ENCODE results near the gene STARD8.

Gene STARD8

DNA sequence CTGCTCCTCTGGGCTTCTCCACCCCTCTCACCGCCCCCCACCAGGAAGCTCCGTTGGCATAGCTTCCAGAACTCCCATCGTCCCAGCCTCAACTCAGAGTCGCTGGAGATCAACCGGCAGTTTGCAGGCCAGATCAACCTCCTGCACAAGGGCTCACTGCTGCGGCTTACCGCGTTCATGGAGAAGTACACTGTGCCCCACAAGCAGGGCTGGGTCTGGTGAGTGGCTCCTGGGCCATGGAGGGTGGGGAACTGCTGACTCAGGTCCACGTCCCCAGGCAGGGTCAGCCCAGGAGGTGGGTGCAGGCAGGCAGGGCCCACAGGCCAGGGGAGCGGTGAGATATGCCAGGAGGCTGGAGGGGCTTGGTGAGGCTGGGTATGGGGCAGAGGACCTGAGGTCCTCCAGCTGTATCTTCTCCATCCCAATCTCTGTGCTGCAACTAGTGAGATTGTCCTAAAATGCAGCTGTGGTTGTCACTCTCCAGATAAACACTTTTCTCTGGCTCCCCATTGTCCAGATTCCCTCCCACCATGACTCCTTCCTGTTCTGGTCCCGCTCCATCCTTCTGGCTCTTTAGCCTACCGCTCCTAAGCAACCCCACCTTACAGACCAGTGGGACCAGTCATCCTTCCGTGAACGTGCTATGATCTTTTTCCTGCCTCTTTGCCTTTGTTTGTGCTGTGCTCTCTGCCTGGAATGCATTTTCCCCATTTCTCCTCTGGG is 71.9 kb downstream of the STARD8 start:
- in situ Hi-C loops (cut with MboI; ENCODE audit: low pct_unique_long_range_greater_than_20kb, low sequenced_read_pairs, unreplicated experiment) = loop anchor here (25.0 kb wide), 1 partner anchor 207 kb away; no protein-coding TSS in a partner anchor
- no peak for DNase-seq (ENCODE audit: low spot score)
- TF ChIP-seq, protein P1, sequence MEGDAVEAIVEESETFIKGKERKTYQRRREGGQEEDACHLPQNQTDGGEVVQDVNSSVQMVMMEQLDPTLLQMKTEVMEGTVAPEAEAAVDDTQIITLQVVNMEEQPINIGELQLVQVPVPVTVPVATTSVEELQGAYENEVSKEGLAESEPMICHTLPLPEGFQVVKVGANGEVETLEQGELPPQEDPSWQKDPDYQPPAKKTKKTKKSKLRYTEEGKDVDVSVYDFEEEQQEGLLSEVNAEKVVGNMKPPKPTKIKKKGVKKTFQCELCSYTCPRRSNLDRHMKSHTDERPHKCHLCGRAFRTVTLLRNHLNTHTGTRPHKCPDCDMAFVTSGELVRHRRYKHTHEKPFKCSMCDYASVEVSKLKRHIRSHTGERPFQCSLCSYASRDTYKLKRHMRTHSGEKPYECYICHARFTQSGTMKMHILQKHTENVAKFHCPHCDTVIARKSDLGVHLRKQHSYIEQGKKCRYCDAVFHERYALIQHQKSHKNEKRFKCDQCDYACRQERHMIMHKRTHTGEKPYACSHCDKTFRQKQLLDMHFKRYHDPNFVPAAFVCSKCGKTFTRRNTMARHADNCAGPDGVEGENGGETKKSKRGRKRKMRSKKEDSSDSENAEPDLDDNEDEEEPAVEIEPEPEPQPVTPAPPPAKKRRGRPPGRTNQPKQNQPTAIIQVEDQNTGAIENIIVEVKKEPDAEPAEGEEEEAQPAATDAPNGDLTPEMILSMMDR (IDR thresholded peaks at IDR 0.05; ENCODE audit: extremely low read depth, insufficient read depth, missing control alignments) = no peak

DNA sequence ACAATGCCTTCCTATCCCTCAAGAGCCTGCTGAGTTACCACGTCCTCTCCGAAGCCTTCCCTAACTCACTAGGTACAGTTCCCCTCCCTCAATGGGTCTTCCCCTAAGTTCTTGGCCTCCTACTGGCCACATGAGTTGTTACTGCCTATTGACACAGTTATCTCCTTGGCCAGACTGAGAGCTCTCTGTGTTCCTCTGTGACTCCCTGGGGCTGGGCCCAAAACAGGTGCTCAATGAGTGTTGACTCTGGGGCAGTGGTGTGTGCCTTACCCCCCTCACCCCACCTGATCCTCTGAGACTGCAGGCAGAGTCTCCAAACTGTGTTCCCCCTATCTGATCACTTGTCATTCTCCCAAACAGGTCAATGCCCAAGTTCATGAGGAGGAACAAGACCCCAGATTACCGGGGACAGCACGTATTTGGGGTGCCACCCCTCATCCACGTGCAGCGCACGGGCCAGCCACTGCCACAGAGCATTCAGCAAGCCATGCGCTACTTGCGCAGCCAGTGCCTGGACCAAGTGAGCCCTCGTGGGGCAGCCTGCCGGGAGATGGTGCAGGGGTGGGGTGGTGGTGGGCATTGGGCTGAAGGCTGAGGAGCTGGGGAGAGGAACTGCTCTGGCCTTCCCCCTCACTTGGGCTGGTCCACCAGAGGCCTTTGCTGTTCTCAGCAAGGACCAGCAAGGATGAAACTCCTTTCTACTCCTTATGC is 72.6 kb downstream of the STARD8 start:
- TF ChIP-seq, protein P1 (IDR thresholded peaks at IDR 0.05; ENCODE audit: extremely low read depth, insufficient read depth, missing control alignments) = peak; percentile 16
- in situ Hi-C loops (cut with MboI; ENCODE audit: low pct_unique_long_range_greater_than_20kb, low sequenced_read_pairs, unreplicated experiment) = loop anchor here (25.0 kb wide), 1 partner anchor 208 kb away; no protein-coding TSS in a partner anchor
- DNase-seq (ENCODE audit: low spot score) = no peak

DNA sequence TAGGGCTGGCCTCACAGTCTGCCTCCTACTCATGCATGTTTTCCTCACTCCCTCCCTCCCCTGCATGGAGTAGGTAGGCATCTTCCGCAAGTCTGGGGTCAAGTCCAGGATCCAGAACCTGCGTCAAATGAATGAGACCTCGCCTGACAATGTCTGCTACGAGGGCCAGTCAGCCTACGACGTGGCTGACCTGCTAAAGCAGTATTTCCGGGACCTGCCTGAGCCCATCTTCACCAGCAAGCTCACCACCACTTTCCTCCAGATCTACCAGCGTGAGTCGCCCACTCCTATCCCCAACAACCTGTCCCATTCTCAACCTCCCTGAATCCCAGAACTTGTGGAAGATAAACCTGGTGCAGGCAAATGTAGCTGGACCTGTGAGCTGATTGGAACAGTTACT is 73.4 kb downstream of the STARD8 start:
- in situ Hi-C loops (cut with MboI; ENCODE audit: low pct_unique_long_range_greater_than_20kb, low sequenced_read_pairs, unreplicated experiment) = loop anchor here (25.0 kb wide), 1 partner anchor 209 kb away; no protein-coding TSS in a partner anchor
- DNase-seq (ENCODE audit: low spot score) = no peak
- TF ChIP-seq, protein P1 (IDR thresholded peaks at IDR 0.05; ENCODE audit: extremely low read depth, insufficient read depth, missing control alignments) = no peak

DNA sequence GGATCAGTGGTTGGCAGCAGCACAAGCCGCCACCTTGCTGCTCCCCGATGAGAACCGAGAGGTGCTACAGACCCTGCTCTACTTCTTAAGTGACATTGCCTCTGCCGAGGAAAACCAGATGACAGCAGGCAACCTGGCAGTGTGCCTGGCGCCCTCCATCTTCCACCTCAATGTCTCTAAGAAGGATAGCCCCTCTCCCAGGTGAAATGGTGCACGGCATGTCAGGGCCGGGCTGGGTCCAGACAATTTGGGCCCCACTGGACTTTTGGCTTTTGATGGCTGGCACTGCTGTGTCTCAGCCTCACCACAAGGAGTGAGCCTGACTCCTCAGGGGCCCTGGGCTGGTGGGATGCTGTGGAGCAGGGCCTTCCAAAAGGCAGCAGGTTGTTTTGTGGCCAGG is 74.1 kb downstream of the STARD8 start:
- DNase-seq (ENCODE audit: low spot score) = no peak
- in situ Hi-C loops (cut with MboI; ENCODE audit: low pct_unique_long_range_greater_than_20kb, low sequenced_read_pairs, unreplicated experiment) = loop anchor here (25.0 kb wide), 1 partner anchor 209 kb away; no protein-coding TSS in a partner anchor
- TF ChIP-seq, protein P1 (IDR thresholded peaks at IDR 0.05; ENCODE audit: extremely low read depth, insufficient read depth, missing control alignments) = no peak

DNA sequence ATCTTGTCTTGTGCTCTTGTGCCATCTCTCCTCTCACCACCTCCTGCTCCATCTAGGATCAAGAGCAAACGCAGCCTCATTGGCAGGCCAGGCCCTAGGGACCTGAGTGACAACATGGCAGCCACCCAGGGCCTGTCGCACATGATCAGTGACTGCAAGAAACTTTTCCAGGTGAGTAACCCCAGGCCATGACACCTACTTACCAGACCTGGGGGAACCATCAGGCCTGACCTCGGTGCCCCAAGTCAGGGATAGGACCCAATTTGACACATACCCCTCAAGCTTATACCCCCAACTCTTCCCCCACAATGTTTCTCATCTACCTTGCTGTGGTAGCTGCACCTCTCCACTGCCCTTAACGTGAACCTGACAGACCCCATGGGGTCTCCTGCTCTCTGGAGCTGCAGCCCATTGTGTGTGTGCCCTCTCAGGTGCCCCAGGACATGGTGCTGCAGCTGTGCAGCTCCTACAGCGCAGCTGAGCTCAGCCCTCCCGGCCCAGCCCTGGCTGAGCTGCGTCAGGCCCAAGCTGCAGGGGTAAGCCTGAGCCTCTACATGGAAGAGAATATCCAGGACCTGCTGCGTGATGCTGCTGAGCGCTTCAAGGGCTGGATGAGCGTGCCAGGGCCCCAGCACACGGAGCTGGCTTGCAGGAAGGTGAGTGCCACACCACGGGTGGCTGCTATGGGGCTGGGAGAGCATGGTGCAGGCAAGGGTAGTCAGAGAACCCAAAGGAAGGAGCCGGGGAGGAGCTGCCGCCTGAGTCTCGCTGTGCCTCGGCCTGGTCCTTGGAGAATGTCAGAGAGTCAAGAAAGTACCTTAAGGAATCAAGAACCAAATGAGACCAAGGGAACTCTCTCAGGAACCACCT is 74.8 kb downstream of the STARD8 start:
- DNase-seq (ENCODE audit: low spot score) = no peak
- TF ChIP-seq, protein P1 (IDR thresholded peaks at IDR 0.05; ENCODE audit: extremely low read depth, insufficient read depth, missing control alignments) = no peak
- in situ Hi-C loops (cut with MboI; ENCODE audit: low pct_unique_long_range_greater_than_20kb, low sequenced_read_pairs, unreplicated experiment) = loop anchor here (25.0 kb wide), 1 partner anchor 210 kb away; no protein-coding TSS in a partner anchor
